Subcutaneous abdominal adipose tissue (tissue), 5 donors: Measurements from ENCODE around the gene ZWILCH.

Experiments used
- H3K27ac ChIP-seq: one replicate; pipeline ENCODE4 v1.7.0; 2013; ENCODE audit warnings: low read depth, mild to moderate bottlenecking, inconsistent platforms, low read length, moderate library complexity
- H3K27me3 ChIP-seq, 5 donors: one replicate each; pipeline ENCODE4 v1.7.0; 2013; ENCODE audit warnings: low read length in 5 of 5, inconsistent platforms in 1 of 5; ENCODE audit not compliant: control insufficient read depth in 5 of 5, insufficient read depth in 4 of 5
- H3K36me3 ChIP-seq, 5 donors: one replicate each; pipeline ENCODE4 v1.7.0; 2013; ENCODE audit warnings: low read length in 5 of 5; ENCODE audit not compliant: control insufficient read depth in 5 of 5, insufficient read depth in 5 of 5
- H3K4me1 ChIP-seq, 5 donors: one replicate each; pipeline ENCODE4 v1.7.0; 2013; ENCODE audit warnings: low read length in 5 of 5, mild to moderate bottlenecking in 3 of 5, moderate library complexity in 1 of 5; ENCODE audit not compliant: control insufficient read depth in 5 of 5, insufficient read depth in 5 of 5
- H3K4me3 ChIP-seq, 5 donors: one replicate each; pipeline ENCODE4 v1.7.0; 2013; ENCODE audit warnings: low read length in 5 of 5, low read depth in 1 of 5
- H3K9ac ChIP-seq, 5 donors: one replicate each; pipeline ENCODE4 v1.7.0; 2013; ENCODE audit warnings: low read length in 5 of 5, mild to moderate bottlenecking in 4 of 5, moderate library complexity in 3 of 5
- H3K9me3 ChIP-seq, 5 donors: one replicate each; pipeline ENCODE4 v1.7.0; 2013; ENCODE audit warnings: low read length in 5 of 5; ENCODE audit not compliant: control insufficient read depth in 5 of 5
- donor health status: healthy.
- donor health status: healthy.
- donor health status: healthy.
- donor health status: healthy.
- donor health status: healthy.

The ZWILCH gene

GRCh38 chr15:66598095-66598815 is 93.1 kb downstream of the ZWILCH start:
- H3K4me3 ChIP-seq = no peak overlapping the region
- H3K9me3 ChIP-seq = no peaks in the 10 kb centered on the region
- no peak overlapping the region for H3K9ac ChIP-seq
- H3K27ac ChIP-seq = no peak overlapping the region
- H3K27me3 ChIP-seq = peaks cover 0 to 3% (median 0%) of the 10 kb centered on the region in 5 donors
- no peaks in the 10 kb centered on the region for H3K36me3 ChIP-seq
- H3K4me1 ChIP-seq = peaks cover 0 to under 1% (median under 1%) of the 10 kb centered on the region in 5 donors
